ENCODE results near the gene MYH10.
"Not testable (repeated sequence)": the region's sequence is repeated elsewhere in the genome, so short reads cannot be mapped to it uniquely, and the experiment has no call there.

Gene MYH10

GRCh38 chr17:8574687-8575086 lies 55.8 kb downstream of the MYH10 start:
- no peak overlapping the region for H3K4me3 ChIP-seq (ENCODE audit: low read length)
- TF ChIP-seq ZNF274 (IDR thresholded peaks at IDR 0.05; ENCODE audit: low read depth, low read length), result no peak

DNA sequence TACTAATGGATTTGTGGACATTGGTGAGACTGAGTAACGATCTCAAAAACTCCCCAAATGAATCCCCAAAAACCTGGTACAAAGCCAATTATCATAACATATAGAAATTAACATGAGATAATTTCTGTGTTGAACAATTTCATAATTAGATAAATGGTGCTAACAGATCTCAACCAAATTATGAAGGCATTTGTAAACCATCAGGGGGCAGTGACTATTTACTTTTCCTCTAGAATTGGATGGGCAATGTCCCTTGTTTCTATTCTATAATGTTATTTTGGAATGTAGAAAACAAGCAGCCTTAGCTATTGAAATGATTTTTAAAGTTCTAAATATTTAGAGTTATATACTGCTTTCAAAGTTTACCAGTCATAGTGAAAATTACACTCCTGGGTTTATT lies 57.8 kb downstream of the MYH10 start:
- TF ChIP-seq ZNF274 (IDR thresholded peaks at IDR 0.05; ENCODE audit: low read depth, low read length), result no peak
- no peak overlapping the region for H3K4me3 ChIP-seq (ENCODE audit: low read length)

DNA sequence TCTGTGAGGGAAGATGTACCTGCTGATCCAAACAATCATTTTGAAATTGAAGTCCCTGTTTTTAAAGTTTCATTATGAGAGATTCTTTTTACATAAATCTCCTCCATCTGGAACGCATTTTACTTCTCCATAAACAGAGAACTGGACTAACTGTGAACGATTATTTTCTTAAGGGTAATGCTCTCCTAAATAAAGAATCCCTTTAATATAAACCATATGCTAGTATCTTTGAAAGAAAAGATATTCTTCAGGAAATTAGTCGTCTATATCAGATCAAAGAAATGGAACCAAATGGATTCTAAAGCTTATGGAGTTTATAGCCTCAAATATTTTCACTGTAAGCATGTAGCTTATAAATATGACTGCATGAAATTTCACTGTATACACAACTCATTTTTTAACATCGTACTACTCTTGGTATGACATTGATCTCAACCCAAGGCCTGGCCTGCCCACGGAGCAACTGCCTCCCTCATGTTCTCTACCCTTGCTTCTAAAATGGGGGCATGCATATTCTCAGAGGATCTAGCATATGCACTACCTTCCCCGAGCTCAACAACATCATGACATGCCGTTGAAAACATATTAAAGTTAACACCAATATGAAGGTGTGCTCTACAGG lies 66.4 kb downstream of the MYH10 start:
- no peak overlapping the region for H3K4me3 ChIP-seq (ENCODE audit: low read length)

DNA sequence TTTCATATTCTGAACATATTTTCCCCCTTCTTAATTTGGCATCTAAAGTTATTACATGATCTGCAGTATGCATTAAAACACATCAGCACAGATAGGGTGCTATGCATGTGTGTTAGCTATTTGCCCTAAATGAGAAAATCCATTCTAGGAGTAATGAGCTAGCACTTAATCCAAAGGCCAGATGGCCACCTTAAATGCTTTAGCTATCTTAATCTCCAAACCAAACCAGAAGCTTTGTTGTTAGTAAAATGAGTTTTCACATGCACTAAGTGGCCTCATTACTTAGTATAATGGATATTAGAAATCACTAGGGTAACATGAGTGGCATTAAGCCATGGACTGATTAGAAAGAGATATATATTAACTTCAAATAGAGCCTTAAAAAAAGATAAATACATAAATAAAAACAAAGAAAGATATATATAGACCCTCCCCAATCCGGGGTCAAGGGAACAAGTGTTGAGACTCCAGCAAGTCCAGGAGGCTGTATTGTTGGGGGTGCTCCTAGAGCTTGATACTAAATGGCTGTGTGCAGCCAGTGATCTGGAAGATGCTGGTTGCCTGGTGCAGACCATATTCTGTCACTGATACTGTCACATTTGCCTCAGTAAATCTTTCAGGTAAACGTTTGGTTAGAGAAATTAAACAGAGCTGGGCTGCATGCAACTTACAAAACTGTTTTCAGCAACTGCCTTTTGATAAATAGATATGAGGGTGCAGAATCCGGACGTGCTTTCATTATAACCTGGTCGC lies 67.3 kb downstream of the MYH10 start:
- no peak overlapping the region for H3K4me3 ChIP-seq (ENCODE audit: low read length)
- TF ChIP-seq ZNF274 (IDR thresholded peaks at IDR 0.05; ENCODE audit: low read depth, low read length), result no peak

More for the DNA sequence above, 66.4 kb downstream of the MYH10 start:
- TF ChIP-seq ZNF274 (IDR thresholded peaks at IDR 0.05; ENCODE audit: low read depth, low read length), result no peak

- no peak for TF ChIP-seq ZNF274 (IDR thresholded peaks at IDR 0.05; ENCODE audit: low read depth, low read length)
- H3K4me3 ChIP-seq (ENCODE audit: low read length), result no peak overlapping the region
Measured at GRCh38 chr17:8558144-8558543, 72.4 kb downstream of the MYH10 start.

- no peak overlapping the region for H3K4me3 ChIP-seq (ENCODE audit: low read length)
- no peak for TF ChIP-seq ZNF274 (IDR thresholded peaks at IDR 0.05; ENCODE audit: low read depth, low read length)
Measured at GRCh38 chr17:8557176-8557806, 73.2 kb downstream of the MYH10 start.

DNA sequence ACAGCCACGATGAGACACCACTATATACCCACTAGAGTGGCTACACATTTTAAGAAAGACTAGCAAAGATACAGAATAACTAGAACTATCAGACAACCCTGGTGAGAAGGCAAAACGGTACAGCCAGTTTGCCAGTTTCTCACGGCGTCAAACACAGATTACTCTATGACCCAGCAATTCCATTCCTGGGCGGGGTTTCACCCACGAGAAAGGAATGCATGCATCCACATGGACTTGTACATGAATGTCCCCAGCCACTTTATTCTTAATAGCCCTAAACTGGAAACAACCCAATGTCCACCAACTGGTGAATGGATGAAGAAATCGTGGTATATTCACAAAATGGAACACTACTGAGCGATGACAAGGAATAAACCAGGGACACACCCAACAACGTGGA lies 74.5 kb downstream of the MYH10 start:
- no peak for TF ChIP-seq ZNF274 (IDR thresholded peaks at IDR 0.05; ENCODE audit: low read depth, low read length)
- no peak overlapping the region for H3K4me3 ChIP-seq (ENCODE audit: low read length)

DNA sequence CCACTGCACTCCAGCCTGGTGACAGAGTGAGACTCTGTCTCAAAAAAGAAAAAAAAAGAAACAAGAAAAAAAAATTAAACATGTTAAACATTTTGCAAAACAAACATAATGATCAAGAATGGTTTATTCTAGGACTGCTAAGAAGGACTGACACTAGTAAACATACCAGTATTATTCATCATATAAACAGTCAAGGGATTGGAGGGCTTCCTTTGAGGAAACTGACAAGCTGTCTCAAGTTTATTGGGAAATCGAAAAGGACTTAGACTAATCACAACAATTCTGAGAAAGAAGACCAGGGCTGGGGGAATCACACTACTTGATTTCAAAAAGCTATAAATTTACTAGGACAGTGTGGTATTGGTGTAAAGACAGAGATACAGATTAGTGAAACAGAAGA lies 75.5 kb downstream of the MYH10 start:
- TF ChIP-seq ZNF274 (IDR thresholded peaks at IDR 0.05; ENCODE audit: low read depth, low read length), result no peak
- H3K4me3 ChIP-seq (ENCODE audit: low read length), result no peak overlapping the region

GRCh38 chr17:8552577-8553320 lies 77.8 kb downstream of the MYH10 start:
- no peak for TF ChIP-seq ZNF274 (IDR thresholded peaks at IDR 0.05; ENCODE audit: low read depth, low read length)
- no peak overlapping the region for H3K4me3 ChIP-seq (ENCODE audit: low read length)

GRCh38 chr17:8542599-8543502 lies 87.7 kb downstream of the MYH10 start:
- no peak for TF ChIP-seq ZNF274 (IDR thresholded peaks at IDR 0.05; ENCODE audit: low read depth, low read length)
- no peak overlapping the region for H3K4me3 ChIP-seq (ENCODE audit: low read length)

DNA sequence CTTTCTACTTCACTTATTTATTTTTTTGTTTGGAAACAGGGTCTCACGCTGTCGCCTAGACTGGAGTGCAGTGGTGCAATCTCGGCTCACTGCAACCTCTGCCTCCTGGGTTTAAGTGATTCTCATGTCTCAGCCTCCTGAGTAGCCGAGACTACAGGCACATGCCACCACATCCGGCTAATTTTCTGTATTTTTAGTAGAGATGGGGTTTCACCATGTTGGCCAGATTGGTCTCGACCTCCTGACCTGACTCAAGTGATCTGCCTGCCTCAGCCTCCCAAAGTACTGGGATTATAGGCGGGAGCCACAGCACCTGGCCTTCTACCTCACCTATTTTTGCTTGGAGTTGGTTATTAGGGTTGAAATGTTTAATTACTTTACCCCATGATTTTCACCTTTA lies 90.5 kb downstream of the MYH10 start:
- not testable (repeated sequence) for H3K4me3 ChIP-seq (ENCODE audit: low read length)

DNA sequence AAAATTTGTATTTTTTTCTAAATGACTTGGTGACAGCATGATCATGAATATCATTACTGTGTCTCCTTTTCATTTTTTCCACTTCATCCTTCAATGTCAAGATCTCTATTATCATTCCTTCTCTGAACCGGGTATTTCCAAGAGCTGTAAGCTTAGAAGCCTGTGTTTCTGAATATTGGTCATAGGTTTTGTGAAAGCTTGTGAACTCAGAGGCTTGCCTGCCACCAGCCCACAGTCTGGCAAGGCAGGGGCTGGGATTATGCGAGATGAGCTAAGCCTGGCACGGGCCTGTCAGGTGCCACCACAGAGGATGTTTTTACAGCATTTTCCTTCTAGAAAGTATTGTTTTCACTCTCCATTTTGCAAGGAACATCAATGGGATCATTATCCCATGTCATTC lies 92.8 kb downstream of the MYH10 start:
- TF ChIP-seq ZNF274 (IDR thresholded peaks at IDR 0.05; ENCODE audit: low read depth, low read length), result no peak
- no peak overlapping the region for H3K4me3 ChIP-seq (ENCODE audit: low read length)

- no peak overlapping the region for H3K4me3 ChIP-seq (ENCODE audit: low read length)
- no peak for TF ChIP-seq ZNF274 (IDR thresholded peaks at IDR 0.05; ENCODE audit: low read depth, low read length)
Measured at GRCh38 chr17:8534498-8535188, 95.9 kb downstream of the MYH10 start.
